Measurements from ENCODE around the gene HIVEP3. TPM values are rescaled to one million over a fixed set of nuclear protein-coding genes. Genes with fewer than 3 reads are reported as not detected.
A peak's percentile ranks its signal among the peaks of the same experiment; 100 is the strongest.

The HIVEP3 gene
- total RNA-seq, 2 donors from 2014 or later = 4.7 to 5.8 TPM

DNA sequence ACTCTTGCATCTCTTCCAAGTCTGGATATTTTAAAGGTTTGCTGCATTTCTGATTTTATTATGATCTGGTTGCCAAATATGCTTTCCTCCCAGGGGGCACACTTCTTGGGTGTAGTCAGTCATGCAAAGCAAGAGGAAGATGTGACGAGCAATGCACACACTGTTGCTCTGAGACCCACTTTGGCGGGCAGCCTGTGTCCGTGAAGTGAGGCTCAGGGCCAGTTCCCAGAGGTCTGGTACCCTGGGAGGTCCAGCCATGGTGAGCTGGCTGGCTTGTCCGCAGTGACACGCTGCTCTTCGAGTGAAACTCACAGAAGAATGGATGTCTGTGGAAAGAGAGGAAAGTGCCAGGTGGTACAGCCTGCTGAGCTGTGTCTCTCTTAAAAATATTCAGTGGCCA is 381.5 kb downstream of the HIVEP3 start:
- H3K4me1 ChIP-seq = peaks cover 0 to 64% of the 10 kb centered on the region in 2 donors
- H3K27me3 ChIP-seq = no peaks in the 10 kb centered on the region
- H3K27ac ChIP-seq = peak overlapping the region; percentile 83 to 84
- DNase-seq (ENCODE audit: low spot score) = no peak
- TF ChIP-seq, protein P1, sequence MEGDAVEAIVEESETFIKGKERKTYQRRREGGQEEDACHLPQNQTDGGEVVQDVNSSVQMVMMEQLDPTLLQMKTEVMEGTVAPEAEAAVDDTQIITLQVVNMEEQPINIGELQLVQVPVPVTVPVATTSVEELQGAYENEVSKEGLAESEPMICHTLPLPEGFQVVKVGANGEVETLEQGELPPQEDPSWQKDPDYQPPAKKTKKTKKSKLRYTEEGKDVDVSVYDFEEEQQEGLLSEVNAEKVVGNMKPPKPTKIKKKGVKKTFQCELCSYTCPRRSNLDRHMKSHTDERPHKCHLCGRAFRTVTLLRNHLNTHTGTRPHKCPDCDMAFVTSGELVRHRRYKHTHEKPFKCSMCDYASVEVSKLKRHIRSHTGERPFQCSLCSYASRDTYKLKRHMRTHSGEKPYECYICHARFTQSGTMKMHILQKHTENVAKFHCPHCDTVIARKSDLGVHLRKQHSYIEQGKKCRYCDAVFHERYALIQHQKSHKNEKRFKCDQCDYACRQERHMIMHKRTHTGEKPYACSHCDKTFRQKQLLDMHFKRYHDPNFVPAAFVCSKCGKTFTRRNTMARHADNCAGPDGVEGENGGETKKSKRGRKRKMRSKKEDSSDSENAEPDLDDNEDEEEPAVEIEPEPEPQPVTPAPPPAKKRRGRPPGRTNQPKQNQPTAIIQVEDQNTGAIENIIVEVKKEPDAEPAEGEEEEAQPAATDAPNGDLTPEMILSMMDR (IDR thresholded peaks at IDR 0.05) = no peak
- H3K36me3 ChIP-seq = no peaks in the 10 kb centered on the region
- no peaks in the 10 kb centered on the region for H3K9me3 ChIP-seq
- H3K4me3 ChIP-seq = no peak overlapping the region

DNA sequence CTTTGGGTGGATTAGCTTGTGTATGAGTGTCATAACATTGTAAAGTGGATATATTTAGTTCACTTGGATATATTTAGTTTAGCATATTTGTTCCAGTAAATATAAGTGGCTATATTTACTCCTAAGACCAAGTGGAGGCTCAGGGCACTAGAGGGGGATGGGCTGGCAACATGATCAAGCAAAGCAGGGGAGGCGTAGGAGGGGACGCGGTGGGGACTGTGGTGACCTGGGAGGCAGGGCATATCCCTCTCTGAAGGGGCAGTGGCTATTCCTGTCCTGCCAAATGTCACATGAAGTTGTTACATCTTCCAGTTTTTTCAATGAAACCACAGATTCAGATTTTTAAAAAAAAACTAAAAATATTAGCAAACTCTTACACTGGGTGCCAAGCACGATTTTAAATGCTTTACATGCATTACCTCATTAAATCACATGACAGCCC is 382.3 kb downstream of the HIVEP3 start:
- Histone ChIP-seq H3K4me1 (peaks cover 0 to 63% of the 10 kb centered on the region in 2 donors), H3K27me3 (no peaks in the 10 kb centered on the region), H3K4me3 (no peak overlapping the region), H3K9me3 (no peaks in the 10 kb centered on the region), H3K27ac (peak overlapping the region; percentile 83 to 84), H3K36me3 (no peaks in the 10 kb centered on the region)
- TF ChIP-seq, protein P1 (IDR thresholded peaks at IDR 0.05) = no peak
- no peak for DNase-seq (ENCODE audit: low spot score)

DNA sequence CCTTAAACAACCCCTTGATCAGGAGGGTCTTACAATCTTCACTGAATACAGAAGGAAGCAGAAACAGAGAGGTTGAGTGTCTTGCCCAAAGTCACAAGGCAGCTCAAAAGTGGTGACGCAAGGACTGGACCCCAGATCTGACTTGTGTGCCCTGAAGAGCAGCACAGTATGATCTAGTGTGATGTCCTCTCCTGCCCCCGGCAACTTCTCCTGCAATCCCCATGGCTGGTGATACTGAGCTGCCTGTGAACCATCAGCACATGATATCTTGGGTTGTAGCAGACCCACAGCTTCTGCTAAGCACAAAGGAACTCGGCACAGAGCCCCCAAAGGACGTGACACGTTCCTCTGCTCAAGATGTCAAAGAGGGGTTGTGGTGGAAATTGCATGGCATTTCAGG is 383.0 kb downstream of the HIVEP3 start:
- H3K9me3 ChIP-seq = no peaks in the 10 kb centered on the region
- H3K36me3 ChIP-seq = no peaks in the 10 kb centered on the region
- TF ChIP-seq, protein P1 (IDR thresholded peaks at IDR 0.05) = no peak
- DNase-seq (ENCODE audit: low spot score) = no peak
- H3K4me3 ChIP-seq = no peak overlapping the region
- no peaks in the 10 kb centered on the region for H3K27me3 ChIP-seq
- peaks cover 0 to 56% of the 10 kb centered on the region in 2 donors for H3K4me1 ChIP-seq
- H3K27ac ChIP-seq = peak overlapping the region; percentile 83 to 84

DNA sequence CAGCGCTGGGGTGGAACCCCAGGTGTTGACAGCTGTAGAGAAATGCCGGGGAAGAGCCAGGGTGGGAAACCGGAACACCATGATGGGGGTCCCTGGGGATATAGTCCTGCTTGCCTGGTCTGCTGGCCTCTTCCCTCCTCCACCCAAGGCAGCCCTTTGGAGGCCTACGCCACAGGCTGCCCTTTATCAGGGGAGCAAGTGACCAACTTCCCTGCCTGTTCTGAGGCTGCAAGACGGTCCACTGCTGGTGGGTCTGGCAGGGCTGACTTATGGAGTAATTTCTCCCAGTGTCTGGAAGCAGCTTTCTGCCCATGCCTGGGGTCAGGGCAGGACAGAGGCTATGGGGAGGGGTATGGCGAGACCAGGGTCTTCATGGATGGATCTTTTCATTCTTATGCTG is 383.4 kb downstream of the HIVEP3 start:
- no peaks in the 10 kb centered on the region for H3K36me3 ChIP-seq
- no peaks in the 10 kb centered on the region for H3K9me3 ChIP-seq
- H3K4me3 ChIP-seq = no peak overlapping the region
- TF ChIP-seq, protein P1 (IDR thresholded peaks at IDR 0.05) = no peak
- no peaks in the 10 kb centered on the region for H3K27me3 ChIP-seq
- peak overlapping the region in 1 of 2 donors; percentile 84 for H3K27ac ChIP-seq
- no peak for DNase-seq (ENCODE audit: low spot score)
- H3K4me1 ChIP-seq = peaks cover 0 to 54% of the 10 kb centered on the region in 2 donors

DNA sequence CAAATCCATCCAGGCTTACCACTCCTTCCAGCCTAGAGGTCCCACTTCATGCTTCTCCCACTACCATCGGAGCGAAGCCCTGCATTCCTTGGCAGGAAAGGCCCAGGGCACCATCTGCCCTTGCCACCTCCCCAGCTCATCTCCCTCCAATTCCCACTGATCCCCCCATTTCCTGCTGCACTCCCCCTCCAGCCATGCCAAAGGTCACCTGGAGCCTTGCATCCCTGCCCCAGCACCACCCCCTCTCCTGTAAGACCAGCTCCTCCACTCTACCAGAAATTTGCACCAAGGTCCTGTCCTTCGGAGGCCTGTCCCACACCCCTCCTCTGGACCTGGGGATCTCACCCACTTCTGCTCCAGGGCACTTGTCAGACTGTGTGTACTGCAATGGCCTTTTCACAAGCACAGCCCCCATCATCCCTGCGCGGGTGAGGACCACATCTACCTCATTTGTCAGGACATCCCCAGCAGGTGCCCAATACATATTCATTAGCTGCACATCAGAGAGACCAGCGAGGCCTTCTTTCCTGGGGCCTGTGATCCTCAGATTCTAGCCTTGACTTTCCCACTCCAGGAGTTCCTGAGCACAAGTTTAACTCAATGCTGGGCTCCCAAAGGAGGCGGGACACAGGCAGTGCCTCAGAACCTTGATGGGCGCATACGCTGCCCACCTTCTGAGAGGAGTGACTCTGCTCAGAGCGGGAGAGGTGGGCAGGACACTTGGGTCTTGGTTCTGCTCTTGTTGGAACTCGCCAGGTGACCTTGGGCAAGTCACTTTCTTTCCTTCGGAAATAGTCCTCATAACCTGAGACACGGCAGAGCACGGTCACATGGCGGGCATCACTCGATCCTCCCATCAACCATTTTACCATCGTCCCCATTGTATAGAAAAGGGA is 384.3 kb downstream of the HIVEP3 start:
- H3K27me3 ChIP-seq = no peaks in the 10 kb centered on the region
- TF ChIP-seq, protein P1 (IDR thresholded peaks at IDR 0.05) = no peak
- H3K4me3 ChIP-seq = no peak overlapping the region
- H3K36me3 ChIP-seq = no peaks in the 10 kb centered on the region
- H3K27ac ChIP-seq = no peak overlapping the region
- DNase-seq (ENCODE audit: low spot score) = no peak
- no peaks in the 10 kb centered on the region for H3K9me3 ChIP-seq
- H3K4me1 ChIP-seq = peaks cover 0 to 54% of the 10 kb centered on the region in 2 donors

Measured in right atrium auricular region (tissue), 2 donors.